ENCODE results near the gene TRIP10.

- TF ChIP-seq EP300 (IDR thresholded peaks at IDR 0.05) (no peak), CTCF (IDR thresholded peaks at IDR 0.05) (no peak), POLR2AphosphoS5 (IDR thresholded peaks at IDR 0.05) (no peak)
These were observed 46.4 kb upstream of the TRIP10 start for GRCh38 chr19:6693056-6693471.
